RWPE1 (cell line): ENCODE data around the gene MCM10.
A peak's percentile ranks its signal among the peaks of the same experiment; 100 is the strongest.

Experiments used
- CTCF ChIA-PET: fragments of 350-600 bp; sonication (Branson Sonifier 250); formaldehyde crosslinking; extraction: SDS; loops from one replicate; lab custom pipeline; 2021; lab: Yijun Ruan, JAX
- POLR2A ChIA-PET: fragments of 400-600 bp; formaldehyde crosslinking; extraction: SDS; loops from one replicate; lab custom pipeline; 2020; ENCODE audit warnings: antibody characterized with exemption; ENCODE audit not compliant: low non-redundant PET; lab: Yijun Ruan, JAX
- DNase-seq: peaks from one replicate; pipeline ENCODE4 v3.0.0; 2012; ENCODE audit warnings: low spot score
- H3K27ac ChIP-seq: fragments of 450-650 bp; 2 replicates; pipeline ENCODE4 v1.5.1; 2017
- CTCF ChIP-seq: fragments of 450-650 bp; conservative IDR thresholded peaks from 2 replicates; pipeline ENCODE4 v1.5.1; 2017; ENCODE audit warnings: low read depth, mild to moderate bottlenecking

Gene MCM10

GRCh38 chr10:13206091-13206490 lies 44.7 kb downstream of the MCM10 start:
- ChIA-PET POLR2A (no interaction called here), CTCF (interaction anchor here (0.6 to 1.3 kb wide), 12 partner anchors 12 to 571 kb away, joined by 3 to 9 read pairs (median 6); partner anchors contain the start of gene MCM10)
- TF ChIP-seq CTCF: no peak
- DNase-seq: no peak
- no peak overlapping the region for H3K27ac ChIP-seq

- DNase-seq: no peak
- POLR2A ChIA-PET: no interaction called here
- no peak overlapping the region for H3K27ac ChIP-seq
- CTCF ChIA-PET: interaction anchor here (0.6 to 1.3 kb wide), 11 partner anchors 13 to 399 kb away, joined by 3 to 8 read pairs (median 5); partner anchors contain the start of gene MCM10
- TF ChIP-seq CTCF: peak; percentile 34
Measured at GRCh38 chr10:13206546-13207443, 45.4 kb downstream of the MCM10 start.

- TF ChIP-seq CTCF: no peak
- ChIA-PET POLR2A (no interaction called here), CTCF (no interaction called here)
- no peak for DNase-seq
- H3K27ac ChIP-seq: no peak overlapping the region
Measured at GRCh38 chr10:13213163-13213562, 51.8 kb downstream of the MCM10 start.

- ChIA-PET CTCF (interaction anchor here (0.6 kb wide), 1 partner anchor 41 kb away, joined by 9 read pairs; no protein-coding TSS in a partner anchor), POLR2A (no interaction called here)
- H3K27ac ChIP-seq: no peak overlapping the region
- no peak for DNase-seq
- no peak for TF ChIP-seq CTCF
Measured at GRCh38 chr10:13218878-13219277, 57.5 kb downstream of the MCM10 start.

- no peak overlapping the region for H3K27ac ChIP-seq
- peak; percentile 11; the same call in 1 of the 2 replicates for TF ChIP-seq CTCF
- POLR2A ChIA-PET: no interaction called here
- CTCF ChIA-PET: interaction anchor here (0.6 to 0.7 kb wide), 4 partner anchors 9 to 376 kb away, joined by 3 to 4 read pairs (median 3); no protein-coding TSS in a partner anchor
- DNase-seq: peak; percentile 52
Measured at GRCh38 chr10:13219685-13220670, 58.6 kb downstream of the MCM10 start.

GRCh38 chr10:13221572-13221971 lies 60.2 kb downstream of the MCM10 start:
- CTCF ChIA-PET: interaction anchor here (0.7 kb wide), 1 partner anchor 60 kb away, joined by 4 read pairs; no protein-coding TSS in a partner anchor
- no peak for DNase-seq
- POLR2A ChIA-PET: no interaction called here

More at GRCh38 chr10:13221572-13221971, 60.2 kb downstream of the MCM10 start:
- TF ChIP-seq CTCF: no peak
- H3K27ac ChIP-seq: no peak overlapping the region
